ENCODE measurements around the gene MKX. TPM values are rescaled to one million over a fixed set of nuclear protein-coding genes. Genes with fewer than 3 reads are reported as not detected.

Gene MKX
- total RNA-seq, 1 experiment from 2014 or later, result not detected

DNA sequence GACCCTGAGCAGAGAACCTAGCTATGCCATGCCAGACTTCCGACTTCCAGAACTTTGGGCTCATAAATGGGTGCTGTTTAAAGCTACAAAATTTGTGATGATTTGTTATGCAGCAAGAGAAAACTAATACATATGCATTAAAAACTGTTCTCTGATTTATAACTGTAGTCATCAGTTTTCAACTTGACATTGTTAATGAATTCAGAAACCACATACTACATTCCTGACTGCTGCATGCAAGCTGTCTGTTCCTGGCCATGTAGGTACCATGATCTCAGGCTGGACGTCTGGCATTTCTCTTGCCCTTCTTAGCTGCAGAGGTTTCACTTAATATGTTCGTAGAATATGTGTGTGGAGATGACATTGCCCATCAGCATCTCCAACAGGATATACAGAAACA lies 28.4 kb downstream of the MKX start:
- Histone ChIP-seq H3K27ac (ENCODE audit: low read length) (no peak overlapping the region), H3K9me3 (ENCODE audit: control insufficient read depth, insufficient read depth, low read depth, low read length) (no peaks in the 10 kb centered on the region), H3K4me3 (ENCODE audit: low read depth in 2 of 2, low read length in 2 of 2) (no peak overlapping the region), H3K36me3 (ENCODE audit: control insufficient read depth, insufficient read depth, low read length) (no peaks in the 10 kb centered on the region), H3K4me1 (ENCODE audit: control insufficient read depth, insufficient read depth, low read length) (no peaks in the 10 kb centered on the region), H3K27me3 (ENCODE audit: control insufficient read depth, insufficient read depth, low read length) (no peaks in the 10 kb centered on the region; the same call in 1 of the 2 replicates)
- intact Hi-C loops (cut with micrococcal nuclease; ENCODE audit: unreplicated experiment) (no loop called here), in situ Hi-C loops (cut with HindIII; ENCODE audit: low pct_unique_long_range_greater_than_20kb, low sequenced_read_pairs) (no loop called here)
- ATAC-seq (no peak), DNase-seq (ENCODE audit: low read depth, low spot score) (no peak)
- POLR2A ChIA-PET, result no interaction called here
- TF ChIP-seq, protein P1, sequence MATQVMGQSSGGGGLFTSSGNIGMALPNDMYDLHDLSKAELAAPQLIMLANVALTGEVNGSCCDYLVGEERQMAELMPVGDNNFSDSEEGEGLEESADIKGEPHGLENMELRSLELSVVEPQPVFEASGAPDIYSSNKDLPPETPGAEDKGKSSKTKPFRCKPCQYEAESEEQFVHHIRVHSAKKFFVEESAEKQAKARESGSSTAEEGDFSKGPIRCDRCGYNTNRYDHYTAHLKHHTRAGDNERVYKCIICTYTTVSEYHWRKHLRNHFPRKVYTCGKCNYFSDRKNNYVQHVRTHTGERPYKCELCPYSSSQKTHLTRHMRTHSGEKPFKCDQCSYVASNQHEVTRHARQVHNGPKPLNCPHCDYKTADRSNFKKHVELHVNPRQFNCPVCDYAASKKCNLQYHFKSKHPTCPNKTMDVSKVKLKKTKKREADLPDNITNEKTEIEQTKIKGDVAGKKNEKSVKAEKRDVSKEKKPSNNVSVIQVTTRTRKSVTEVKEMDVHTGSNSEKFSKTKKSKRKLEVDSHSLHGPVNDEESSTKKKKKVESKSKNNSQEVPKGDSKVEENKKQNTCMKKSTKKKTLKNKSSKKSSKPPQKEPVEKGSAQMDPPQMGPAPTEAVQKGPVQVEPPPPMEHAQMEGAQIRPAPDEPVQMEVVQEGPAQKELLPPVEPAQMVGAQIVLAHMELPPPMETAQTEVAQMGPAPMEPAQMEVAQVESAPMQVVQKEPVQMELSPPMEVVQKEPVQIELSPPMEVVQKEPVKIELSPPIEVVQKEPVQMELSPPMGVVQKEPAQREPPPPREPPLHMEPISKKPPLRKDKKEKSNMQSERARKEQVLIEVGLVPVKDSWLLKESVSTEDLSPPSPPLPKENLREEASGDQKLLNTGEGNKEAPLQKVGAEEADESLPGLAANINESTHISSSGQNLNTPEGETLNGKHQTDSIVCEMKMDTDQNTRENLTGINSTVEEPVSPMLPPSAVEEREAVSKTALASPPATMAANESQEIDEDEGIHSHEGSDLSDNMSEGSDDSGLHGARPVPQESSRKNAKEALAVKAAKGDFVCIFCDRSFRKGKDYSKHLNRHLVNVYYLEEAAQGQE (IDR thresholded peaks at IDR 0.05; ENCODE audit: insufficient read depth in 1 of 2, low read depth in 2 of 2, low read length in 1 of 2), result no peak
- no peak for TF ChIP-seq SIN3A (IDR thresholded peaks at IDR 0.05; ENCODE audit: borderline replicate concordance, insufficient read depth, low read depth, low read length)
- no peak for TF ChIP-seq TCF7L2 (IDR thresholded peaks at IDR 0.05; ENCODE audit: low read depth, low read length)
- TF ChIP-seq POLR2AphosphoS5 (IDR thresholded peaks at IDR 0.05; ENCODE audit: low read depth, low read length), result no peak
- TF ChIP-seq, protein P2, sequence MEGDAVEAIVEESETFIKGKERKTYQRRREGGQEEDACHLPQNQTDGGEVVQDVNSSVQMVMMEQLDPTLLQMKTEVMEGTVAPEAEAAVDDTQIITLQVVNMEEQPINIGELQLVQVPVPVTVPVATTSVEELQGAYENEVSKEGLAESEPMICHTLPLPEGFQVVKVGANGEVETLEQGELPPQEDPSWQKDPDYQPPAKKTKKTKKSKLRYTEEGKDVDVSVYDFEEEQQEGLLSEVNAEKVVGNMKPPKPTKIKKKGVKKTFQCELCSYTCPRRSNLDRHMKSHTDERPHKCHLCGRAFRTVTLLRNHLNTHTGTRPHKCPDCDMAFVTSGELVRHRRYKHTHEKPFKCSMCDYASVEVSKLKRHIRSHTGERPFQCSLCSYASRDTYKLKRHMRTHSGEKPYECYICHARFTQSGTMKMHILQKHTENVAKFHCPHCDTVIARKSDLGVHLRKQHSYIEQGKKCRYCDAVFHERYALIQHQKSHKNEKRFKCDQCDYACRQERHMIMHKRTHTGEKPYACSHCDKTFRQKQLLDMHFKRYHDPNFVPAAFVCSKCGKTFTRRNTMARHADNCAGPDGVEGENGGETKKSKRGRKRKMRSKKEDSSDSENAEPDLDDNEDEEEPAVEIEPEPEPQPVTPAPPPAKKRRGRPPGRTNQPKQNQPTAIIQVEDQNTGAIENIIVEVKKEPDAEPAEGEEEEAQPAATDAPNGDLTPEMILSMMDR (IDR thresholded peaks at IDR 0.05), result no peak
- no TSS peak for BruUV-seq (replicated peaks)
- CTCF ChIA-PET, result no interaction called here

DNA sequence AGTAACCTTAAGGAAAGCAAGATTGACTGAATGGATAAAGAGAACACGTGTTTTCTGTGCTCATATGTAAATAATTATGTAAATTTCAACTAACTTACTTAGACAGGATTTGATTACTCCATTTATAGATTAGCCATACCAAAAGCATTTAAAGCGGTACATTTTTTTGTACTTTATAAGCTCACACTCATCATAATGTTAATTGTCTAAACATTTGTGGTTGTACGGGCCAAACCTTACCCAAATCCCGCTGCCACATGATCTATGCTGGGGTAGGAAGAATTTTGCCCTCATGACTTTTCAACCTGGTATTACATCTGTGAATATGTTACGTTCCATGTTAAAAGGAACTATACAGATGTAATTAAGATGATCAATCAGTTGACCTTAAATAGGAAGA lies 29.1 kb downstream of the MKX start:
- no peak overlapping the region for H3K27ac ChIP-seq (ENCODE audit: low read length)
- ATAC-seq (no peak), DNase-seq (ENCODE audit: low read depth, low spot score) (no peak)
- ChIA-PET POLR2A (no interaction called here), CTCF (no interaction called here)
- in situ Hi-C loops (cut with HindIII; ENCODE audit: low pct_unique_long_range_greater_than_20kb, low sequenced_read_pairs), result no loop called here
- no peaks in the 10 kb centered on the region for H3K9me3 ChIP-seq (ENCODE audit: control insufficient read depth, insufficient read depth, low read depth, low read length)
- TF ChIP-seq SIN3A (IDR thresholded peaks at IDR 0.05; ENCODE audit: borderline replicate concordance, insufficient read depth, low read depth, low read length), result no peak
- TF ChIP-seq TCF7L2 (IDR thresholded peaks at IDR 0.05; ENCODE audit: low read depth, low read length), result no peak
- TF ChIP-seq, protein P2 (IDR thresholded peaks at IDR 0.05), result no peak
- TF ChIP-seq, protein P1 (IDR thresholded peaks at IDR 0.05; ENCODE audit: insufficient read depth in 1 of 2, low read depth in 2 of 2, low read length in 1 of 2), result no peak
- no peak for TF ChIP-seq POLR2AphosphoS5 (IDR thresholded peaks at IDR 0.05; ENCODE audit: low read depth, low read length)
- intact Hi-C loops (cut with micrococcal nuclease; ENCODE audit: unreplicated experiment), result no loop called here
- BruUV-seq (replicated peaks), result no TSS peak
- H3K4me3 ChIP-seq (ENCODE audit: low read depth in 2 of 2, low read length in 2 of 2), result no peak overlapping the region
- H3K36me3 ChIP-seq (ENCODE audit: control insufficient read depth, insufficient read depth, low read length), result no peaks in the 10 kb centered on the region
- no peaks in the 10 kb centered on the region for H3K4me1 ChIP-seq (ENCODE audit: control insufficient read depth, insufficient read depth, low read length)
- no peaks in the 10 kb centered on the region; the same call in 1 of the 2 replicates for H3K27me3 ChIP-seq (ENCODE audit: control insufficient read depth, insufficient read depth, low read length)

Measured in Panc1 (cell line).